ENCODE results near the gene HYDIN. TPM values are rescaled to one million over a fixed set of nuclear protein-coding genes. Genes with fewer than 3 reads are reported as not detected.

Gene HYDIN
- total and polyA plus RNA-seq, 9 of the 15 experiments (the other 6 are each of a cell fraction or from before 2014, with no cell fraction given), result 0.08 to 0.43 (median 0.14) TPM; not detected in 1

GRCh38 chr16:70778901-70779309 is 451.6 kb downstream of the HYDIN start (continued):
- no peak for TF ChIP-seq MAX (CRISPR knock-in tag; IDR thresholded peaks at IDR 0.05)
- TF ChIP-seq MYNN (IDR thresholded peaks at IDR 0.05), result no peak
- TF ChIP-seq MYNN (CRISPR knock-in tag; IDR thresholded peaks at IDR 0.05), result no peak
- TF ChIP-seq DACH1 (IDR thresholded peaks at IDR 0.05; ENCODE audit: partially characterized antibody), result peak; percentile 70
- TF ChIP-seq JUNB (CRISPR knock-in tag; conservative IDR thresholded peaks at IDR 0.05), result no peak
- TF ChIP-seq ZNF408 (CRISPR knock-in tag; IDR thresholded peaks at IDR 0.05; ENCODE audit: low read depth), result no peak
- no peak for TF ChIP-seq SMAD4 (CRISPR knock-in tag; conservative IDR thresholded peaks at IDR 0.05)
- no peak for TF ChIP-seq ETS1 (conservative IDR thresholded peaks at IDR 0.05; ENCODE audit: control insufficient read depth, low read depth, low read length)
- TF ChIP-seq POLR2AphosphoS2 (IDR thresholded peaks at IDR 0.05; ENCODE audit: low read length), result no peak
- TF ChIP-seq TFAP4 (CRISPR knock-in tag; IDR thresholded peaks at IDR 0.05; ENCODE audit: borderline replicate concordance), result peak; percentile 96
